ENCODE results near the gene SPNS2. TPM values are rescaled to one million over a fixed set of nuclear protein-coding genes. Genes with fewer than 3 reads are reported as not detected.

Gene SPNS2
- total and polyA plus RNA-seq, 2 of the 8 experiments (the other 6 are each of a cell fraction or from before 2014, with no cell fraction given): 1.2 to 1.5 TPM

- TF ChIP-seq BRCA1 (IDR thresholded peaks at IDR 0.05; ENCODE audit: low read depth, low read length): no peak
- TF ChIP-seq RAD21 (IDR thresholded peaks at IDR 0.05 in 1 of 2, conservative IDR thresholded peaks at IDR 0.05 in 1 of 2; ENCODE audit: low read depth in 2 of 2, low read length in 2 of 2): no peak
- no peak for TF ChIP-seq TEAD4 (IDR thresholded peaks at IDR 0.05; ENCODE audit: low read depth, low read length)
- no peak for TF ChIP-seq USF2 (IDR thresholded peaks at IDR 0.05; ENCODE audit: low read length)
These were observed 59.8 kb downstream of the SPNS2 start (continued) for GRCh38 chr17:4558347-4558971.
